GM21717 (cell line): ENCODE results near the gene AGER.

Experiments
- ATAC-seq: cut with Tn5 transposase; IDR thresholded peaks from one replicate; pipeline ENCODE4 v1.9.1; 2021; ENCODE audit warnings: mild to moderate bottlenecking, moderate library complexity; ENCODE audit not compliant: unreplicated experiment

AGER gene

GRCh38 chr6:32173051-32173727 lies 10.9 kb downstream of the AGER start:
- ATAC-seq, result no peak

DNA sequence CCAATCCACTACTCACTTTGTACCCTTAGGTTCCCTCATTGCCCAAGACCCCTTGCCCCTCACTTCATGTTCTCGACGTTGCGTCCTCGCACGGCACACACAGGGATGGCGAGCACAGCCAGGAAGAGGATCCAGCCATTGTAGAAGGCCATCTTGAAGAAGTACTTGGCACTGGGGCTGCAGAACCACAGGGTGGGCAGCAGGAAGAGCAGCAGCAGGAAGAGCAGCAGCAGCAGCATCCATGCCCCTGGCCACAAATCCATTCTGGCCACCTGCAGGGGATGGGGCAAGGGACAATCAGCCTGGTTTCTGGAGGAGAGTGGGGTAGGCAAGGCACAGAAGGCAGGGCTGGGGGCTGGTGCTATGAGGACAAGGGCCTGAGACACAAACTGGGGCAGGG lies 12.8 kb downstream of the AGER start:
- ATAC-seq, result no peak

GRCh38 chr6:32170294-32170693 lies 13.8 kb downstream of the AGER start:
- ATAC-seq, result no peak

GRCh38 chr6:32168807-32169591 lies 15.1 kb downstream of the AGER start:
- ATAC-seq, result no peak

- no peak for ATAC-seq
These were observed 15.7 kb downstream of the AGER start for GRCh38 chr6:32168350-32168749.

GRCh38 chr6:32167761-32168262 lies 16.2 kb downstream of the AGER start:
- no peak for ATAC-seq

- ATAC-seq, result no peak
These were observed 16.8 kb downstream of the AGER start for GRCh38 chr6:32167154-32167760.

DNA sequence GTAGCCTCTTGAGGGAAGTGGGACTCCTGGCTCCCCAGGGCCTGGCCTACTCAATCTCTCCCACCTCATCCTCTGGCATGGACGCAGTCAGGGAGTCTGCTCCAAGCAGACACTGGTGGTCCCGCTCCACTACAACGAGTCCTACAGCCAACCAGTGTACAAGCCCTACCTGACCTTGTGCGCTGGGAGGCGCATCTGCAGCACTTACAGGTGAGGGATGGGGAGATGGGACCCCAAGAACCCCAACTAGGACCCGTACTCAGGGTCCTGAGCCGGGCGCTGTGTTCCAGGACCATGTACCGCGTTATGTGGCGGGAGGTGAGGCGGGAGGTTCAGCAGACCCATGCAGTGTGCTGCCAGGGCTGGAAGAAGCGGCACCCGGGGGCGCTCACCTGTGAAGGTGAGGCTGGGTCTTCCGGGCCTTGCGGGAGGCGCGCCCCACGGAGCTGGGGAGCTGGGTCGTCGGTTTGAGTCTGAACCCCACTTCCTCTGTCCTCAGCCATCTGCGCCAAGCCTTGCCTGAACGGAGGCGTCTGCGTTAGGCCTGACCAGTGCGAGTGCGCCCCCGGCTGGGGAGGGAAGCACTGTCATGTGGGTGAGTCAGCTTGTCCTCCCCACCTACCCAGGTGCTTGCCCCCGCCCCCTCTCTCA lies 17.5 kb downstream of the AGER start:
- no peak for ATAC-seq

GRCh38 chr6:32164295-32164694 lies 19.8 kb downstream of the AGER start, which contains the start of gene EGFL8:
EGFL8 (plus strand) TSS chr6:32164595; CDS start chr6:32166166, 1,571 bp downstream.
- no peak for ATAC-seq

DNA sequence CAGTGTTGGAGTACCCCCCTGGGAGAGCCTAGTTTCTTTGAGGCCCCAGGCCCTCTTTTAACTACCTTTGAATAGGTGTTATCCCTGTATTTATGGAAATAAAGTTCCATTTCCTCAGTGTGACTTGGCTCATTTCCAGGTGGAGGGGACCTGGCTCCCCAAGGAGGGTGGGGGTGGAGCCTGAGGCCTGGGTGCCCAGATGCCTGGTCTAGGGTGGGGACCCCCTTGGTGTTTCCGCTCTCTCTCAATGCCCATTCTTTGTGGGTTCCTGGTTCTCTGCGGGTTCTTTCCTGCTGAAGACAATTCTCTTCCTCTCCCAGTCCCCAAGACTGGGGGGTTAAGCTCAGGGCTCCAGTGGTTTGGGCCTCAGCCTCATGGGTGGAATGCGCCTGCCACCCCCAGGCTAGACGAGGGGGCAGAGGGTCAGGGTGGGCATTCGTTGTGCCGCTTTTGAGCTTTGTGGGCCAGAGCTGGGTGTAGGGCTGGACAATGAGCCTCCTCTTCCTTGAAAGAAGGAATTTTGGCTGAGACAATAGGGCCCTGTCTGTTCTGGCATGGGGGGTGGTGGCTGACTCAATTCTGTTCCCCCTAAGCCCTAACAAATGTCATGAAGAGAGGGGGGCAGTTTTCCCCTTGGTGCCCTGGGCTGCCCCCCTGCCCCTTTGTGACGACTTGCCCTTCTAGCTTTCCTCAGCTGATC lies 20.3 kb downstream of the AGER start:
- no peak for ATAC-seq

- ATAC-seq, result no peak
These were observed 26.0 kb downstream of the AGER start for GRCh38 chr6:32158052-32158451.

DNA sequence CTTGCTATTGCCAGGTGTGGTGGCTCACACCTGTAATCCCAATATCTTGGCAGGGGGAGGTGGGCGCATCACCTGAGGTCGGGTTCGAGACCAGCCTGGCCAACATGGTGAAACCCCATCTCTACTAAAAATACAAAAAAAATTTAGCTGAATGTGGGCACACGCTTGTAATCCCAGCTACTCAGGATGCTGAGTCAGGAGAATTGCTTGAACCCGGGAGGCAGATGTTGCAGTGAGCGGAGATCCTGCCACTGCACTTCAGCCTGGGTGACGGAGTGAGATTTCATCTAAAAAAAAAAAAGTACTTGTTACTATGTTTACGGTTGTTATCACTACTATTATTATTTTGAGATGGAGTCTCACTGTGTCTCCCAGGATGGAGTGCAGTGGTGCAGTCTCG lies 27.2 kb downstream of the AGER start:
- no peak for ATAC-seq

- ATAC-seq, result peak; percentile 68
These were observed 29.4 kb downstream of the AGER start for GRCh38 chr6:32154514-32155161.

DNA sequence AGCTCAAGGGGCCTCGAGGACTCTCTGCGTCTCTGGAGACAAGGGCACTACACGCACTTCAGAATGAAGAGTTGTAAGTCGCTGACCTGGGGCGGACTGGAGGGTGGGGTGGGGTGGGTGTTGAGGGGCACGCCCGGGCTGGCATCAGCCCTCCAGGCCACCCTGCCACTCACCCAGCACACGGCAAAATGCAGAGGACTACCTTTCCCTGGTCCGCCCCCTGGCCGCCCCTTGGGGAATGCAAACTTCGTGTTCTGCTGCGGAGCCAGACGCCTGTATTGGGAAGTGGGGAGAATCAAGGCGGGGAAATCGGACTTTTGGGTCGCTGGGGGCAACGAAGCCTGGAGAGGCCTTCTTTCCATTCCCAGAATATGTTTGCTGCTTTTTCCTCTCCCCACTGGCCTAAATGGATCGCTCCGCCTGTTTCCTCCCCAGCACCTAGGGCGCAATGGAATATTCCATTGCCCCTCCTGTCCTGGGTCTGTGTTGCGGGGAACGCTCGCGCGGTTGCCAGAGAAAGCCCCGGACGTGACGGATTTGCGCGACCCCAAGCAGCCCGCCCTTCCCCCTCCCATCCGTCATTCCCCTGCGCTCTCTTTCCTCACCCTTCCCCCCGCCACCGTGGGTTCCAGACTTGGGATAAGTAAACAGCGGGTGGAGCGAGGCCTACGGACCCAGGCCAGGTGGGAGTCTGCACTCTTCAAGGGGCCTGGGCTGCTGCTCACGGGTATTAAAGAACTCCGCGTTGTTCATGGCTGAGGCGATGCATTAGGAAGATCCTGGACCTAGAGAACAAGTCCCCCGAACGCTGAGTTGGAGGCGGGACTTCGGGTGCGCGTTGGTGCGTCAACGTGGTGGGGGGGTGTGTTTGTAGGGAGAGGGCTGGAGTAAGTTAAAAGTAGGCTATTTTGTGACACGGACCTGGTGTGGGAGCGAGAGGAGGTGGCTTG lies 30.2 kb downstream of the AGER start, which contains the start of gene PPT2:
Gene PPT2, plus strand, starts transcription at position 578 of the 950 bp plus-strand sequence. CDS start 454 bp downstream, outside the sequence.
- ATAC-seq, result no peak

DNA sequence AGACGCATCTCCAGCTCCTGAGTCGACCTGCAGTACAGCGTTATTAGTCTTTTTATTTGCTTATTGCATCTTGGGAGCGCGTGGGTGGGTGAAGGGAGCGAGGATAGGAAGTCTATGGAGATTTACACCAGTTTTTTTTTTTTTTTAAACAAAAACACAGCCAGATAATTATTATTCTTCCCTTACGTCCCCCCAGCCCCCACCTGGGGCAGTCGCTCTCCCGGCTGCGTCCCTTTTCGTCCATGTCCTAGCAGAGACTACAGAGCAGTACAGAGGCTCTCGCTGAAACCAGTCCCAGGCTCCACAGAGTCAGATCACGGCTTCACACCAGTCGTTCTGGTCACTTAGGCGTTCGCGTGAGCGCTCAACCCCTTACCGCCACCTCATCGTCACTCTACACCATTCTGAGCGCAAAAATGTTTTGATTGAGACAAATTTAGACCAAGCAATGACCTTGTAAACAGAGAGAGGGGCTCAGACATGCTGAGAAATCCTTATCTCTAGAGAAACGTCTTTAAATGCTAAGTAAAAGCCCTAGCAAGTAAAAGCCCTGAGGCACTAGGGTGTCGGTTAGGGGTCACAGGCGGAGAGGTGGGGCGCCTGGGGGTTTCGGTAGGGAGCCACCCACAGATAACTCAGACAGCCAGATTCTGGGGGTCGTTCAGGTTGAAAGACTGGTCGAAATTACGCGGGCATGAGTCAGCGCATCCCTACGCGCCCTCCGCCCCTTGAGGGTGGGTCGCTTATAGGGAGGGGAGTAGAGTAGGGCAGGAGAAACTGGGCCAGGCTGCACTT lies 31.1 kb downstream of the AGER start:
- ATAC-seq, result no peak

DNA sequence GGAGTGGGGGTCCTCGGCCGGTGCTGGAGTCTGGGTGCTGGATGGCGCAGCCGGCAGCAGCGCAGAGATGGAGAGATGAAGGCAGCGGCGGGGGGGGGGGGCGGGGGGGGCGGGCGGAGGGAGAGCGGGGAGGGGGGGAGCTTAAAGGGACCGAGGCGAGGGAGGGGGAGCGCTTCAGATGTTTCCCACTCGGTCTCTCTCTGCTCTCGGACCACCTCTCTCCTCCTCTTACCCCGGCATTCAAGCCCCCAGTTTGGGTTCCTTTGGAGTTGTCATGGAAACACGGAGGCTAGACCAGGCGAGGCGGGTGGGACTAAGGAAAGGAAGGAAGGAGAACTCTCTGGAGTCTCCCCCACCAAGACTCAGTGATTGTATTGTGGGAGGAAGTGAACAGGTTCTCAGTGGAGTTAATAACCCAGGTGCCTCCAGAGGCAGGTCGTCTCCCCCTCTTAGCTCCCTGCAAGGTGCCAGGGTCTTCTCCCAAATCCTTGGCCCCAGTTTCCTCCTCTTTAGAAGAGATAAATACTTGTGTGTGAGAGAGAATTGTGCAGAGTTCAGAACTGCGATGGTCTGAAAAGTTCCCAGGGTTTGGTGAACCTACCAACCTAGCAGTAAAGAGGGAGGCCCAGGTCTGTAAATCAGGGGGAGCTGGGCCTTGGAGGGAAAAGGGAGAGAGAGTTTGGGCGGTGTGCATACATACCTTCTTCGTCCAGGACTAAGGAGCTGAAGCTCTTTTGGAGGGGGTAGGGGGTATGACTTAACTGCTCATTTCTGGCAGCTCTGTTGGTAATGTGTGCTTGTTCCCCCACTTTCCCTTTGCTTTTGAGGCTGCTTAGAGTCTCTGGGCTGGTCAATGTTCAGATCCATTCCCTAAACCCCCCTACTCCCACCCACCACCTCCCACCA lies 31.9 kb downstream of the AGER start, which contains the start of gene PRRT1:
Gene PRRT1, minus strand, starts transcription at position 77 of the 906 bp plus-strand sequence. CDS start 112 bp downstream, outside the sequence.
- ATAC-seq, result no peak
